HG03432 (cell line): ENCODE data around the gene CRIP2.

ENCODE experiments used
- ATAC-seq: cut with Tn5 transposase; IDR thresholded peaks from one replicate; pipeline ENCODE4 v1.9.1; 2021; ENCODE audit warnings: mild to moderate bottlenecking, moderate library complexity; ENCODE audit not compliant: unreplicated experiment

The CRIP2 gene

GRCh38 chr14:105474483-105475268 is at the start of gene CRIP2:
TSS of gene CRIP2 (plus strand) at chr14:105474821. CDS start at chr14:105474863, 42 bp downstream.
- ATAC-seq, result no peak

GRCh38 chr14:105424861-105425260 is 49.8 kb upstream of the CRIP2 start:
- no peak for ATAC-seq

- ATAC-seq, result no peak
Measured at GRCh38 chr14:105425823-105426247, 48.8 kb upstream of the CRIP2 start.

- no peak for ATAC-seq
Measured at GRCh38 chr14:105426416-105427130, 48.0 kb upstream of the CRIP2 start.

GRCh38 chr14:105427412-105427811 is 47.2 kb upstream of the CRIP2 start:
- no peak for ATAC-seq

- ATAC-seq, result no peak
Measured at GRCh38 chr14:105427936-105428485, 46.6 kb upstream of the CRIP2 start.

GRCh38 chr14:105430042-105430441 is 44.6 kb upstream of the CRIP2 start:
- ATAC-seq, result no peak

GRCh38 chr14:105430565-105430964 is 44.1 kb upstream of the CRIP2 start:
- ATAC-seq, result no peak

- no peak for ATAC-seq
Measured at GRCh38 chr14:105431256-105431655, 43.4 kb upstream of the CRIP2 start.

GRCh38 chr14:105432657-105433056 is 42.0 kb upstream of the CRIP2 start:
- ATAC-seq, result no peak

GRCh38 chr14:105433161-105433605 is 41.4 kb upstream of the CRIP2 start:
- no peak for ATAC-seq

GRCh38 chr14:105436402-105436801 is 38.2 kb upstream of the CRIP2 start:
- no peak for ATAC-seq

- ATAC-seq, result no peak
Measured at GRCh38 chr14:105436891-105437722, 37.5 kb upstream of the CRIP2 start.

- no peak for ATAC-seq
Measured at GRCh38 chr14:105437723-105438500, 36.7 kb upstream of the CRIP2 start.

GRCh38 chr14:105439179-105439578 is 35.4 kb upstream of the CRIP2 start:
- no peak for ATAC-seq

- no peak for ATAC-seq
Measured at GRCh38 chr14:105439710-105440553, 34.7 kb upstream of the CRIP2 start.

- ATAC-seq, result no peak
Measured at GRCh38 chr14:105440554-105440900, 34.1 kb upstream of the CRIP2 start.

GRCh38 chr14:105440992-105441391 is 33.6 kb upstream of the CRIP2 start:
- ATAC-seq, result no peak

- ATAC-seq, result no peak
Measured at GRCh38 chr14:105442125-105442524, 32.5 kb upstream of the CRIP2 start.
